ENCODE results near the gene DDA1.

GRCh38 chr19:17305517-17306284, 3.7 kb upstream of the DDA1 start, which contains the start of gene MRPL34:
- no peak for TF ChIP-seq EZH2phosphoT487 (IDR thresholded peaks at IDR 0.05; ENCODE audit: borderline replicate concordance, low read length)
- TF ChIP-seq CTCF (conservative IDR thresholded peaks at IDR 0.05; ENCODE audit: low read depth, low read length), result peak; percentile 85
